ENCODE data around the gene SLC12A8.

Gene SLC12A8

GRCh38 chr3:125187599-125187910 is 25.0 kb downstream of the SLC12A8 start:
- no peak for ATAC-seq (replicated peaks)
- Mint-ChIP-seq H3K4me3 (no peak overlapping the region), H3K36me3 (peaks cover 0 to 5% of the 10 kb centered on the region in 2 donors), H3K9me3 (no peaks in the 10 kb centered on the region), H3K27ac (no peak overlapping the region), H3K4me1 (peaks cover 7 to 8% of the 10 kb centered on the region in 2 donors), H3K27me3 (peaks cover 0 to 4% of the 10 kb centered on the region in 2 donors)
- DNase-seq = no peak

- Mint-ChIP-seq H3K27ac (no peak overlapping the region), H3K4me3 (no peak overlapping the region), H3K36me3 (peaks cover 0 to 5% of the 10 kb centered on the region in 2 donors)
Measured at GRCh38 chr3:125186800-125187598, 25.5 kb downstream of the SLC12A8 start.

GRCh38 chr3:125186261-125186787 is 26.2 kb downstream of the SLC12A8 start:
- no peak overlapping the region for H3K4me3 Mint-ChIP-seq
- ATAC-seq (replicated peaks) (no peak), DNase-seq (no peak)
- H3K4me1 Mint-ChIP-seq = no peaks in the 10 kb centered on the region
- H3K9me3 Mint-ChIP-seq = no peaks in the 10 kb centered on the region
- H3K27me3 Mint-ChIP-seq = no peaks in the 10 kb centered on the region
- no peak overlapping the region for H3K27ac Mint-ChIP-seq
- H3K36me3 Mint-ChIP-seq = peaks cover 0 to 5% of the 10 kb centered on the region in 2 donors

More at GRCh38 chr3:125186800-125187598, 25.5 kb downstream of the SLC12A8 start:
- no peak for ATAC-seq (replicated peaks)
- H3K9me3 Mint-ChIP-seq = no peaks in the 10 kb centered on the region
- H3K4me1 Mint-ChIP-seq = peaks cover 4% of the 10 kb centered on the region in 2 donors
- no peaks in the 10 kb centered on the region for H3K27me3 Mint-ChIP-seq
- no peak for DNase-seq

- Mint-ChIP-seq H3K4me3 (no peak overlapping the region), H3K9me3 (no peaks in the 10 kb centered on the region), H3K27me3 (no peaks in the 10 kb centered on the region), H3K27ac (no peak overlapping the region), H3K4me1 (no peaks in the 10 kb centered on the region), H3K36me3 (peaks cover 0 to 5% of the 10 kb centered on the region in 2 donors)
- DNase-seq = no peak
- no peak for ATAC-seq (replicated peaks)
Measured at GRCh38 chr3:125185805-125186204, 26.7 kb downstream of the SLC12A8 start.

GRCh38 chr3:125179884-125180240 is 32.7 kb downstream of the SLC12A8 start:
- Mint-ChIP-seq H3K4me3 (no peak overlapping the region), H3K9me3 (no peaks in the 10 kb centered on the region), H3K27me3 (no peaks in the 10 kb centered on the region), H3K27ac (no peak overlapping the region), H3K4me1 (peaks cover 2 to 10% of the 10 kb centered on the region in 2 donors), H3K36me3 (no peaks in the 10 kb centered on the region)
- no peak for ATAC-seq (replicated peaks)
- DNase-seq = no peak

GRCh38 chr3:125179143-125179883 is 33.2 kb downstream of the SLC12A8 start:
- H3K4me1 Mint-ChIP-seq = peaks cover 2 to 10% of the 10 kb centered on the region in 2 donors
- H3K27ac Mint-ChIP-seq = no peak overlapping the region
- H3K36me3 Mint-ChIP-seq = no peaks in the 10 kb centered on the region
- no peak for DNase-seq
- H3K27me3 Mint-ChIP-seq = no peaks in the 10 kb centered on the region
- H3K9me3 Mint-ChIP-seq = no peaks in the 10 kb centered on the region
- peak; percentile 75 to 88 for ATAC-seq (replicated peaks)
- H3K4me3 Mint-ChIP-seq = no peak overlapping the region

- DNase-seq (no peak), ATAC-seq (replicated peaks) (no peak)
- Mint-ChIP-seq H3K4me3 (no peak overlapping the region), H3K9me3 (peaks cover 0 to 6% of the 10 kb centered on the region in 2 donors), H3K27me3 (peaks cover 0 to 12% of the 10 kb centered on the region in 2 donors), H3K4me1 (peaks cover 2 to 10% of the 10 kb centered on the region in 2 donors), H3K27ac (no peak overlapping the region), H3K36me3 (peaks cover 0 to 6% of the 10 kb centered on the region in 2 donors)
Measured at GRCh38 chr3:125177746-125178145, 34.8 kb downstream of the SLC12A8 start.

GRCh38 chr3:125175295-125176078 is 37.1 kb downstream of the SLC12A8 start:
- H3K36me3 Mint-ChIP-seq = peaks cover 0 to 10% of the 10 kb centered on the region in 2 donors
- H3K4me3 Mint-ChIP-seq = no peak overlapping the region
- peaks cover 4 to 12% of the 10 kb centered on the region in 2 donors for H3K27me3 Mint-ChIP-seq
- H3K27ac Mint-ChIP-seq = no peak overlapping the region
- H3K9me3 Mint-ChIP-seq = peaks cover 4 to 8% of the 10 kb centered on the region in 2 donors
- DNase-seq (no peak), ATAC-seq (replicated peaks) (no peak)
- H3K4me1 Mint-ChIP-seq = peaks cover 2 to 10% of the 10 kb centered on the region in 2 donors

- H3K27ac Mint-ChIP-seq = no peak overlapping the region
- H3K4me1 Mint-ChIP-seq = no peaks in the 10 kb centered on the region
- no peak for DNase-seq
- H3K27me3 Mint-ChIP-seq = peaks cover 16 to 34% of the 10 kb centered on the region in 2 donors
- peaks cover 4 to 8% of the 10 kb centered on the region in 2 donors for H3K9me3 Mint-ChIP-seq
- H3K36me3 Mint-ChIP-seq = peaks cover 1 to 10% of the 10 kb centered on the region in 2 donors
- no peak overlapping the region for H3K4me3 Mint-ChIP-seq
- ATAC-seq (replicated peaks) = no peak
Measured at GRCh38 chr3:125172346-125172745, 40.2 kb downstream of the SLC12A8 start.

- Mint-ChIP-seq H3K27ac (no peak overlapping the region), H3K36me3 (peaks cover 1 to 10% of the 10 kb centered on the region in 2 donors), H3K4me1 (peaks cover 0 to 2% of the 10 kb centered on the region in 2 donors), H3K9me3 (peaks cover 4 to 5% of the 10 kb centered on the region in 2 donors), H3K4me3 (no peak overlapping the region), H3K27me3 (peaks cover 16 to 40% of the 10 kb centered on the region in 2 donors)
- ATAC-seq (replicated peaks) = no peak
- DNase-seq = no peak
Measured at GRCh38 chr3:125168711-125169393, 43.7 kb downstream of the SLC12A8 start.

- DNase-seq = no peak
- Mint-ChIP-seq H3K9me3 (no peaks in the 10 kb centered on the region), H3K27me3 (peaks cover 15 to 44% of the 10 kb centered on the region in 2 donors), H3K27ac (no peak overlapping the region), H3K4me1 (peaks cover 2 to 5% of the 10 kb centered on the region in 2 donors), H3K36me3 (peaks cover 0 to 1% of the 10 kb centered on the region in 2 donors), H3K4me3 (no peak overlapping the region)
- ATAC-seq (replicated peaks) = no peak
Measured at GRCh38 chr3:125166599-125167136, 45.9 kb downstream of the SLC12A8 start.

- ATAC-seq (replicated peaks) = no peak
- Mint-ChIP-seq H3K4me1 (peaks cover 2 to 5% of the 10 kb centered on the region in 2 donors), H3K36me3 (peaks cover 0 to 1% of the 10 kb centered on the region in 2 donors), H3K9me3 (no peaks in the 10 kb centered on the region), H3K27ac (no peak overlapping the region), H3K4me3 (no peak overlapping the region), H3K27me3 (peaks cover 15 to 44% of the 10 kb centered on the region in 2 donors)
- DNase-seq = no peak
Measured at GRCh38 chr3:125165948-125166553, 46.5 kb downstream of the SLC12A8 start.
